ENCODE results near the gene BCAR1. TPM values are rescaled to one million over a fixed set of nuclear protein-coding genes. Genes with fewer than 3 reads are reported as not detected.

Gene BCAR1
- total and polyA plus RNA-seq, 2 of the 13 experiments (the other 11 are each of a cell fraction or from before 2014, with no cell fraction given), result 48.1 to 51.7 TPM

GRCh38 chr16:75238132-75238852 is 13.1 kb downstream of the BCAR1 start (continued):
- TF ChIP-seq CBFB (CRISPR knock-in tag; IDR thresholded peaks at IDR 0.05), result no peak
- TF ChIP-seq ZNF800 (CRISPR knock-in tag; IDR thresholded peaks at IDR 0.05), result no peak
- TF ChIP-seq ZNF260 (CRISPR knock-in tag; IDR thresholded peaks at IDR 0.05; ENCODE audit: borderline replicate concordance, low read depth), result no peak
- 0 out of 2 replicates have a peak, but pooled peaks have one; percentile 25 for TF ChIP-seq TFDP1 (CRISPR knock-in tag; IDR thresholded peaks at IDR 0.05; ENCODE audit: borderline replicate concordance)
- TF ChIP-seq ZNF703 (CRISPR knock-in tag; IDR thresholded peaks at IDR 0.05; ENCODE audit: borderline replicate concordance), result no peak; the same call in 1 of the 2 replicates
- no peak for TF ChIP-seq ZNF777 (CRISPR knock-in tag; IDR thresholded peaks at IDR 0.05)
- no peak for TF ChIP-seq NFATC3 (CRISPR knock-in tag; IDR thresholded peaks at IDR 0.05)
- TF ChIP-seq REL (CRISPR knock-in tag; conservative IDR thresholded peaks at IDR 0.05), result no peak
- no peak for TF ChIP-seq TMF1 (CRISPR knock-in tag; IDR thresholded peaks at IDR 0.05; ENCODE audit: low read depth)
- 0 out of 2 replicates have a peak, but pooled peaks have one; percentile 19 for TF ChIP-seq NRL (CRISPR knock-in tag; IDR thresholded peaks at IDR 0.05; ENCODE audit: borderline replicate concordance)
- TF ChIP-seq PRPF4 (IDR thresholded peaks at IDR 0.05; ENCODE audit: low read depth, low read length, poor library complexity, severe bottlenecking), result peak; percentile 85
- no peak for TF ChIP-seq ZNF367 (CRISPR knock-in tag; IDR thresholded peaks at IDR 0.05; ENCODE audit: borderline replicate concordance)
- TF ChIP-seq ZNF460 (CRISPR knock-in tag; IDR thresholded peaks at IDR 0.05; ENCODE audit: borderline replicate concordance), result no peak
- no peak for TF ChIP-seq LBX2 (CRISPR knock-in tag; IDR thresholded peaks at IDR 0.05; ENCODE audit: borderline replicate concordance)
- no peak for TF ChIP-seq ZNF496 (CRISPR knock-in tag; IDR thresholded peaks at IDR 0.05; ENCODE audit: insufficient replicate concordance)
- 0 out of 2 replicates have a peak, but pooled peaks have one; percentile 42 for TF ChIP-seq HNF4G (IDR thresholded peaks at IDR 0.05; ENCODE audit: borderline replicate concordance, low read depth, low read length)
- TF ChIP-seq HNF4G (CRISPR knock-in tag; IDR thresholded peaks at IDR 0.05; ENCODE audit: borderline replicate concordance, low read depth), result no peak
- no peak for TF ChIP-seq ZNF329 (CRISPR knock-in tag; IDR thresholded peaks at IDR 0.05; ENCODE audit: low read depth)
- TF ChIP-seq ZNF335 (CRISPR knock-in tag; IDR thresholded peaks at IDR 0.05), result no peak
- no peak for TF ChIP-seq MIER2 (CRISPR knock-in tag; IDR thresholded peaks at IDR 0.05)
- no peak for TF ChIP-seq ZIK1 (CRISPR knock-in tag; IDR thresholded peaks at IDR 0.05; ENCODE audit: borderline replicate concordance, low read depth)
- peak; percentile 85 for TF ChIP-seq ZBTB34 (CRISPR knock-in tag; IDR thresholded peaks at IDR 0.05)
- TF ChIP-seq PHF5A (CRISPR knock-in tag; IDR thresholded peaks at IDR 0.05; ENCODE audit: low read depth, unreplicated experiment), result no peak
- TF ChIP-seq ZNF784 (CRISPR knock-in tag; IDR thresholded peaks at IDR 0.05; ENCODE audit: borderline replicate concordance), result no peak

Data from HepG2 (cell line).